TTC549 (cell line): ENCODE measurements around the gene SV2B.

Source experiments
- FAIRE-seq: peaks from 2 replicates; lab custom pipeline; 2012; peaks lifted over from hg19 to GRCh38; lab: Jason Lieb, UNC

Gene SV2B

GRCh38 chr15:91104111-91104510 lies 4.1 kb downstream of the SV2B start:
- FAIRE-seq = no peak

GRCh38 chr15:91108421-91108820 lies 8.4 kb downstream of the SV2B start:
- no peak for FAIRE-seq

GRCh38 chr15:91109885-91110284 lies 9.8 kb downstream of the SV2B start:
- no peak for FAIRE-seq

- no peak for FAIRE-seq
These were observed 10.3 kb downstream of the SV2B start for GRCh38 chr15:91110407-91110806.

GRCh38 chr15:91113030-91113429 lies 13.0 kb downstream of the SV2B start:
- FAIRE-seq = no peak

- no peak for FAIRE-seq
These were observed 14.2 kb downstream of the SV2B start for GRCh38 chr15:91114301-91114700.

GRCh38 chr15:91116113-91117067 lies 16.3 kb downstream of the SV2B start:
- FAIRE-seq = no peak

- FAIRE-seq = no peak
These were observed 17.3 kb downstream of the SV2B start for GRCh38 chr15:91117375-91117774.

- FAIRE-seq = no peak
These were observed 18.9 kb downstream of the SV2B start for GRCh38 chr15:91118817-91119590.

- FAIRE-seq = no peak
These were observed 22.2 kb downstream of the SV2B start for GRCh38 chr15:91122296-91122695.

- FAIRE-seq = no peak
These were observed 24.1 kb downstream of the SV2B start for GRCh38 chr15:91124132-91124531.

- FAIRE-seq = no peak
These were observed 25.1 kb downstream of the SV2B start for GRCh38 chr15:91125162-91125561.

- FAIRE-seq = no peak
These were observed 26.0 kb downstream of the SV2B start for GRCh38 chr15:91126080-91126479.

GRCh38 chr15:91127236-91127955 lies 27.3 kb downstream of the SV2B start:
- no peak for FAIRE-seq

- FAIRE-seq = no peak
These were observed 28.0 kb downstream of the SV2B start for GRCh38 chr15:91128016-91128415.

GRCh38 chr15:91129436-91129835 lies 29.4 kb downstream of the SV2B start:
- FAIRE-seq = no peak

- FAIRE-seq = no peak
These were observed 32.0 kb downstream of the SV2B start for GRCh38 chr15:91132079-91132478.

GRCh38 chr15:91133511-91133910 lies 33.5 kb downstream of the SV2B start:
- FAIRE-seq = no peak

- FAIRE-seq = no peak
These were observed 35.4 kb downstream of the SV2B start for GRCh38 chr15:91135201-91136130.

- FAIRE-seq = no peak
These were observed 36.4 kb downstream of the SV2B start for GRCh38 chr15:91136386-91136923.

- FAIRE-seq = no peak
These were observed 40.5 kb downstream of the SV2B start for GRCh38 chr15:91140601-91141000.
